Upper lobe of right lung (tissue), 1 donor: ENCODE results near the gene PDPK1. TPM values are rescaled to one million over a fixed set of nuclear protein-coding genes. Genes with fewer than 3 reads are reported as not detected.

ENCODE experiments used
- ATAC-seq: fragments of 200-7000 bp; cut with Tn5 transposase; one replicate; pipeline ENCODE4 v1.9.1; 2020; ENCODE audit warnings: mild to moderate bottlenecking, moderate library complexity
- DNase-seq: peaks from one replicate; pipeline ENCODE4 v3.0.0-alpha.2; 2020
- H3K27ac ChIP-seq: fragments of 200-600 bp; one replicate; pipeline ENCODE4 v1.8.0; 2022
- H3K27me3 ChIP-seq: fragments of 200-600 bp; one replicate; pipeline ENCODE4 v1.8.0; 2022; ENCODE audit warnings: mild to moderate bottlenecking
- H3K36me3 ChIP-seq: fragments of 200-600 bp; one replicate; pipeline ENCODE4 v1.8.0; 2022
- H3K4me1 ChIP-seq: fragments of 200-600 bp; one replicate; pipeline ENCODE4 v1.8.0; 2022
- H3K4me3 ChIP-seq: fragments of 200-600 bp; one replicate; pipeline ENCODE4 v1.8.0; 2022; ENCODE audit warnings: mild to moderate bottlenecking
- H3K9me3 ChIP-seq: fragments of 200-600 bp; one replicate; pipeline ENCODE4 v1.8.0; 2022
- CTCF ChIP-seq: fragments of 200-600 bp; IDR thresholded peaks from one replicate; pipeline ENCODE4 v1.8.0; 2022; ENCODE audit warnings: antibody characterized with exemption
- intact Hi-C: fragments of 100-400 bp; cut with DNase I; formaldehyde crosslinking; loops from one replicate; pipeline ENCODE4 v1.11.0; 2022
- total RNA-seq: library from RNA; stranded (reverse); fragmentation: NEBNext Ultra II Directional; extraction: Animal tissue kit (Norgen Biotek cat#: 25700); gene quantifications from one replicate; pipeline ENCODE4 v1.2.1, GENCODE V29; 2021
- donor health status: DM: no; HTN: yes; CAD: no; lungs with severe emphysema.

Gene PDPK1
- total RNA-seq, 1 donor from 2014 or later: 90.9 TPM

DNA sequence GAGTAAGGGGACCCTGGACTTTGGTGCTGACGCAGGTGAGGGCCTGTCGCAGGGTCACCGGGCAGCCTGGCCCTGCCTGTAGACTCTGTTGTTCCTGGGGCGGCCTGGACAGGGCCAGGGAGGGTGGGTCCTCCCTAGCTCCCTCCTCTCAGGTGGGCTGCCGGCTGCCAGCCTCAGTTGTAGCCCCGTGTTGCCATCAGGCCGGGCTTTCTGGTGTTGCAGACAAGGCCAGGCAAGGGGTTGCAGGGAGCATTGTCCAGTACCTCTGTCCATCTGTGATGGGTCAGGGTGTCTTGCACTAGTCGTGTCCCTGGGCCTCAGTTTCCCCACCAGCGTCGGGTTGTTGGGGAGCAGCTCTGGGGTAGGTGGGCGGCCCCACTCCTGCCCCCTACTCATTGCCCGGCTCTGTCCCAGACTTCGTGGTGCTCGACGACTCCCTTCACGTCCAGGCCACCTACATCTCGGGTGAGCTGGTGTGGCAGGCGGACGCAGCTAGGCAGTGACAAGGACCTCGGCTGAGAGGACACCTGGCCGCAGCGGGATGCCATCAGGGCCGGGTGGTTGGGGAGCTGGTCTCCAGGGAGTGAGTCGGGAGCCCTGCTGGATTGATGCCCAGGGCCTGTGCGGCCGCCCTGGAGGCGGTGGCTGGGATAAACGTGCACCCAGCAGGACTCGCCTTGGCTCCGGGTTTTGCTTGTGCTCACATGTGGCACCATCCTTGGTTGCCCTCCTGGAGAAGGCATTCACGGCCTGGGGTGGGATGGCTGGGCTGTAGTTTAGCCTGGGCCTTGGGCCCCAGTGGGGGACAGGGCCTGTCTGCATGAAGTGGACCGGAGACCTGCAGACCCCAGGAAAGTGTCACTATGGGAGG is 8.5 kb upstream of the PDPK1 start:
- peak; percentile 65 for DNase-seq

GRCh38 chr16:2529961-2530628 is 7.7 kb upstream of the PDPK1 start:
- H3K27ac ChIP-seq: no peak overlapping the region
- H3K4me1 ChIP-seq: peaks cover 4% of the 10 kb centered on the region
- peaks cover 43% of the 10 kb centered on the region for H3K36me3 ChIP-seq
- intact Hi-C loops: no loop called here
- no peak for ATAC-seq
- H3K4me3 ChIP-seq: no peak overlapping the region
- H3K9me3 ChIP-seq: no peaks in the 10 kb centered on the region
- no peak for TF ChIP-seq CTCF
- H3K27me3 ChIP-seq: no peaks in the 10 kb centered on the region
- DNase-seq: no peak

More for the DNA sequence above, 8.5 kb upstream of the PDPK1 start:
- no peak overlapping the region for H3K4me3 ChIP-seq
- no peaks in the 10 kb centered on the region for H3K27me3 ChIP-seq
- H3K36me3 ChIP-seq: peaks cover 51% of the 10 kb centered on the region
- ATAC-seq: no peak
- TF ChIP-seq CTCF: no peak
- H3K9me3 ChIP-seq: no peaks in the 10 kb centered on the region
- intact Hi-C loops: no loop called here
- H3K4me1 ChIP-seq: peaks cover 4% of the 10 kb centered on the region
- no peak overlapping the region for H3K27ac ChIP-seq

- DNase-seq (peak; percentile 67), ATAC-seq (no peak)
- H3K4me3 ChIP-seq: no peak overlapping the region
- H3K27ac ChIP-seq: peak overlapping the region; percentile 89
- H3K36me3 ChIP-seq: peaks cover 36% of the 10 kb centered on the region
- no peak for TF ChIP-seq CTCF
- H3K4me1 ChIP-seq: peaks cover 4% of the 10 kb centered on the region
- H3K27me3 ChIP-seq: no peaks in the 10 kb centered on the region
- intact Hi-C loops: no loop called here
- H3K9me3 ChIP-seq: no peaks in the 10 kb centered on the region
Observed at GRCh38 chr16:2530629-2531318, 7.0 kb upstream of the PDPK1 start.

- no peak for TF ChIP-seq CTCF
- DNase-seq (no peak), ATAC-seq (no peak)
- intact Hi-C loops: no loop called here
- peaks cover 34% of the 10 kb centered on the region for H3K36me3 ChIP-seq
- H3K27ac ChIP-seq: peak within 1 kb of the TSS; percentile 89
- H3K9me3 ChIP-seq: no peaks in the 10 kb centered on the region
- H3K4me1 ChIP-seq: peaks cover 9% of the 10 kb centered on the region
- peak within 1 kb of the TSS; percentile 63 for H3K4me3 ChIP-seq
- H3K27me3 ChIP-seq: no peaks in the 10 kb centered on the region
Observed at GRCh38 chr16:2531371-2531695, 6.5 kb upstream of the PDPK1 start, which contains the start of gene CEMP1. Gene CEMP1 (minus strand): TSS chr16:2531408. CDS start chr16:2531073, 335 bp downstream.

- peak overlapping the region; percentile 63 for H3K4me3 ChIP-seq
- peak; percentile 100 for DNase-seq
- H3K36me3 ChIP-seq: peaks cover 32% of the 10 kb centered on the region
- ATAC-seq: peak; percentile 94
- H3K27ac ChIP-seq: peak overlapping the region; percentile 89
- no peak for TF ChIP-seq CTCF
- intact Hi-C loops: no loop called here
- H3K9me3 ChIP-seq: no peaks in the 10 kb centered on the region
- H3K4me1 ChIP-seq: peaks cover 12% of the 10 kb centered on the region
- H3K27me3 ChIP-seq: no peaks in the 10 kb centered on the region
Observed at GRCh38 chr16:2531696-2532493, 5.9 kb upstream of the PDPK1 start.
